Stimulated activated effector memory CD8-positive, alpha-beta T cell treated with anti-CD3 and anti-CD28 coated beads, Interleukin-12 subunit alpha, Interleukin-12 subunit beta, amount 100 ng/mL, for 72 hours (primary cell): ENCODE data around the gene PDIA2.
"Not testable (repeated sequence)": the region's sequence is repeated elsewhere in the genome, so short reads cannot be mapped to it uniquely, and the experiment has no call there.

Source experiments
- ATAC-seq: fragments of 150-1000 bp; cut with Tn5 transposase; 2 replicates; pipeline ENCODE4 v1.10.0; 2021
- DNase-seq, 2 donors: peaks; one replicate each; pipeline ENCODE4 v3.0.0; 2021 to 2022; ENCODE audit warnings: low spot score in 2 of 2
- H3K27ac Mint-ChIP-seq: one replicate; pipeline ENCODE4 v1.8.0; 2022; ENCODE audit warnings: mild to moderate bottlenecking, mixed read lengths
- H3K36me3 Mint-ChIP-seq: one replicate; pipeline ENCODE4 v1.8.0; 2022; ENCODE audit warnings: mild to moderate bottlenecking, mixed read lengths
- H3K4me1 Mint-ChIP-seq: one replicate; pipeline ENCODE4 v1.8.0; 2022; ENCODE audit warnings: mixed read lengths
- H3K4me3 Mint-ChIP-seq: one replicate; pipeline ENCODE4 v1.8.0; 2022; ENCODE audit warnings: mild to moderate bottlenecking, mixed read lengths
- H3K9me3 Mint-ChIP-seq: one replicate; pipeline ENCODE4 v1.8.0; 2022; ENCODE audit warnings: mixed read lengths

The PDIA2 gene

GRCh38 chr16:259814-260253, 23.1 kb upstream of the PDIA2 start:
- Mint-ChIP-seq H3K4me1 (peaks cover 15% of the 10 kb centered on the region), H3K9me3 (no peaks in the 10 kb centered on the region), H3K36me3 (peaks cover 30% of the 10 kb centered on the region), H3K4me3 (peak overlapping the region; percentile 40), H3K27ac (peak overlapping the region; percentile 74)
- DNase-seq (no peak), ATAC-seq (no peak)

GRCh38 chr16:260326-260725, 22.6 kb upstream of the PDIA2 start:
- DNase-seq (no peak), ATAC-seq (no peak)
- Mint-ChIP-seq H3K4me3 (no peak overlapping the region), H3K36me3 (peaks cover 30% of the 10 kb centered on the region), H3K27ac (no peak overlapping the region), H3K4me1 (peaks cover 15% of the 10 kb centered on the region), H3K9me3 (no peaks in the 10 kb centered on the region)

- ATAC-seq, result no peak
- Mint-ChIP-seq H3K36me3 (peaks cover 30% of the 10 kb centered on the region), H3K9me3 (no peaks in the 10 kb centered on the region), H3K4me3 (no peak overlapping the region), H3K27ac (no peak overlapping the region), H3K4me1 (peaks cover 20% of the 10 kb centered on the region)
- no peak for DNase-seq
These were observed 21.8 kb upstream of the PDIA2 start for GRCh38 chr16:261031-261691.

GRCh38 chr16:262121-262745, 20.7 kb upstream of the PDIA2 start:
- no peak for ATAC-seq
- Mint-ChIP-seq H3K27ac (peak overlapping the region; percentile 23), H3K36me3 (peaks cover 24% of the 10 kb centered on the region), H3K4me1 (peaks cover 20% of the 10 kb centered on the region), H3K9me3 (no peaks in the 10 kb centered on the region), H3K4me3 (no peak overlapping the region)
- no peak for DNase-seq

- H3K4me1 Mint-ChIP-seq, result peaks cover 26% of the 10 kb centered on the region
- peaks cover 20% of the 10 kb centered on the region for H3K36me3 Mint-ChIP-seq
- H3K9me3 Mint-ChIP-seq, result no peaks in the 10 kb centered on the region
- no peak overlapping the region for H3K4me3 Mint-ChIP-seq
- H3K27ac Mint-ChIP-seq, result no peak overlapping the region
- no peak for DNase-seq
- no peak for ATAC-seq
These were observed 19.7 kb upstream of the PDIA2 start for GRCh38 chr16:263182-263774.

GRCh38 chr16:263944-264343, 19.0 kb upstream of the PDIA2 start:
- Mint-ChIP-seq H3K4me3 (no peak overlapping the region), H3K9me3 (no peaks in the 10 kb centered on the region), H3K36me3 (peaks cover 20% of the 10 kb centered on the region), H3K27ac (no peak overlapping the region), H3K4me1 (peaks cover 26% of the 10 kb centered on the region)
- DNase-seq (no peak), ATAC-seq (no peak)

- Mint-ChIP-seq H3K4me1 (peaks cover 21% of the 10 kb centered on the region), H3K4me3 (no peak overlapping the region), H3K27ac (no peak overlapping the region), H3K36me3 (peaks cover 20% of the 10 kb centered on the region), H3K9me3 (no peaks in the 10 kb centered on the region)
- DNase-seq (no peak), ATAC-seq (no peak)
These were observed 18.5 kb upstream of the PDIA2 start for GRCh38 chr16:264440-264951.

- Mint-ChIP-seq H3K27ac (no peak overlapping the region), H3K4me3 (no peak overlapping the region), H3K4me1 (peaks cover 20% of the 10 kb centered on the region), H3K9me3 (no peaks in the 10 kb centered on the region), H3K36me3 (peaks cover 20% of the 10 kb centered on the region)
- no peak for ATAC-seq
- DNase-seq, result no peak
These were observed 17.9 kb upstream of the PDIA2 start for GRCh38 chr16:265002-265529.

- no peaks in the 10 kb centered on the region for H3K9me3 Mint-ChIP-seq
- peaks cover 15% of the 10 kb centered on the region for H3K36me3 Mint-ChIP-seq
- ATAC-seq, result no peak
- H3K4me1 Mint-ChIP-seq, result peaks cover 20% of the 10 kb centered on the region
- no peak overlapping the region for H3K4me3 Mint-ChIP-seq
- H3K27ac Mint-ChIP-seq, result no peak overlapping the region
- DNase-seq, result no peak
These were observed 17.3 kb upstream of the PDIA2 start for GRCh38 chr16:265711-266110.

- ATAC-seq (no peak), DNase-seq (no peak)
- Mint-ChIP-seq H3K4me1 (peaks cover 19% of the 10 kb centered on the region), H3K9me3 (no peaks in the 10 kb centered on the region), H3K27ac (no peak overlapping the region), H3K4me3 (no peak overlapping the region), H3K36me3 (peaks cover 12% of the 10 kb centered on the region)
These were observed 16.5 kb upstream of the PDIA2 start for GRCh38 chr16:266258-267164.

- not testable (repeated sequence) for H3K4me3 Mint-ChIP-seq, H3K36me3 Mint-ChIP-seq, DNase-seq, H3K9me3 Mint-ChIP-seq, ATAC-seq, H3K27ac Mint-ChIP-seq
- peaks cover 12% of the 10 kb centered on the region for H3K4me1 Mint-ChIP-seq
These were observed 15.4 kb upstream of the PDIA2 start for GRCh38 chr16:267562-267961.

- Mint-ChIP-seq H3K36me3 (no peaks in the 10 kb centered on the region), H3K27ac (no peak overlapping the region), H3K4me1 (peaks cover 12% of the 10 kb centered on the region), H3K9me3 (no peaks in the 10 kb centered on the region), H3K4me3 (no peak overlapping the region)
- ATAC-seq (no peak), DNase-seq (no peak)
These were observed 14.6 kb upstream of the PDIA2 start for GRCh38 chr16:268141-269053.

GRCh38 chr16:269061-269796, 13.7 kb upstream of the PDIA2 start:
- ATAC-seq (no peak), DNase-seq (no peak)
- Mint-ChIP-seq H3K4me3 (no peak overlapping the region), H3K4me1 (peaks cover 12% of the 10 kb centered on the region), H3K9me3 (no peaks in the 10 kb centered on the region), H3K36me3 (no peaks in the 10 kb centered on the region), H3K27ac (no peak overlapping the region)
